GM21737 (cell line): ENCODE measurements around the gene AMMECR1.

Source experiments
- ATAC-seq: cut with Tn5 transposase; IDR thresholded peaks from one replicate; pipeline ENCODE4 v1.9.1; 2021; ENCODE audit warnings: mild to moderate bottlenecking, moderate library complexity; ENCODE audit not compliant: unreplicated experiment

Gene AMMECR1

DNA sequence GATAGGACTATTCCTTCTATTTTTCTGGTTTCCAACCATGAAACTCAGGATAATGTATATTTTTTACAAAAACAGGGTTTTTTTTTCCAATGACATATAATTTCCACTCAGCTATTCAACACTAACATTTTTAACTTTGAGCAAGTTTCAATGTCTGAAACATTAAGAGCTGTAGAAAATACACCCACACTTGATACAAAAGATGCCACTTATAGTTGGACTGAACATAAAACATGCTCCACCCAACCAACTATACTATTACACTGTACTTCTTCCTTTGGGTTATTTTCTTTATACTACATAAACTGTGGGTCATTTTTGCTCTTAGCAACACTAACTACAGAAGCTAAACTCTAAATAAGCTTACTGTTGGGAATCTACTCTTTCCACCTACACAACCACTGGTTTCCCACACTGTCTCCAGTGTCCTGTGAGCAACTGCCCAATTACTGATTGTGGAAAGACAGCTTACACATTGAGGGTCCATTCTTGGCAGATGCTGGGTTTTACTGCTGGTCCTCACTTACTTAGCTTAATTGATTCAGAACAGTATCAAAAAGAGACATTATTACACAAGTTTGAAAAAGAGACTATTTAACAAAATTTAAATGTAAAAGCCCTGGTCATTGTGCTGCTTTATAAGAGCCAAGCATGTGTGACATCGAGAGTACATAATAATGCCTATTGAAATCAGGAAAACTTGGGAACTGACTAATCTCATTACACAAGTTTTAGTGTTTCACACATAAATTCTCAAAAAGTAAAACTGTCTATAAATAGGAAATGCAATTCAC lies 6.3 kb downstream of the AMMECR1 start:
- ATAC-seq = no peak

DNA sequence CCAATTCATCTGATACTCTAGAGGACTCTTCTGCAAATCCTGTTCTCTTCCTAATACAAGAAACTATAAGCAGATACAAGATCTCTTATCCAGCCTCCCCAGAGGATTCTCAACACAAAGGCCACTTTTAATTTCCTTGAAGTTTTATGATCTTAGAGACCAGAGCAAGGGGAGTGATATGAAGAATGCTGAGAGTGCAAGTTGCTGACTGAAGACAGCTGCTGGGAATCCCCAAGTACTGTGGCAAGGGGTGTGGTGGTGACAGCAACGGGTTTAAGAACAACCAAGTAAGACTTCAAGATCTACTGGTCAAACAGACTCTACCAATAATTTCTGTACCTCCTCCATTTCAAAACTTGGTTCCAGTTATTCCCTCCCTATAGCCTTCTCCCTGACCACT lies 7.0 kb downstream of the AMMECR1 start:
- peak; percentile 69 for ATAC-seq

DNA sequence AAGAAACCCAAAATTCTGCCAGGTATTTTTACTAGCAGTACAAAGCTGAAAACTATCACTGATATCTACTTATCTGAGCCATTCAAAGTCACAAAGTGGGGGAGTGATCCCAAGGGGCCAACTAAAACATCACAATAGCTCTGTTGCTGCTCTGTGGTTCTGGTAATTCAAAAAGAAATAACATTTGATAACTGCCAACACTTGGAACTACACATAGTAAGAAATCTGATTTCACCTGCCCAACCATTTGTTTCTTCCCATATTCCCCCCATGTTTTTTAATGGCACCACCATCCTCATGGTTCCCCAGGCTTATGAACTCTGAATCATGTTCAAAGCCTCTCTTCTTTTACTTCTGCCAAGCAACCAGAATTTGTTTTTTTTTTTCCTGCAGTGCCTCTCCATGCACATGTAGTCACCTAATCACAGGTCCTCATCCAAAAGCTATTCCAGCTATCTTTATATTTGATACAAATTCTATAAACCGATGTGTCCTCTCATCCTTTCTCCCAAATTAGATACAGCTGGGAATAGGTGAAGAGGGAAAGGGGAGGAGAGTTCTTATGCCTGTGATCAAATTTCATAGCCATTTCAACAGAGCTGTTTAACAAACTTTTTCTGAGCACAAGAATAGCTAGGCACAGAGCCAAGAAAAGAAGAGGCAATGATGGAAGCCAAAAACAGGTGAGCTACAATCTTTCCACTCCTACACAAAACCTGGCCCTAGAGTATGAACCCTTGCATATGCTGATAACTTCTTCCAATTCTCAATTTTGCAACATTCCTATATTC lies 7.7 kb downstream of the AMMECR1 start:
- ATAC-seq = no peak

DNA sequence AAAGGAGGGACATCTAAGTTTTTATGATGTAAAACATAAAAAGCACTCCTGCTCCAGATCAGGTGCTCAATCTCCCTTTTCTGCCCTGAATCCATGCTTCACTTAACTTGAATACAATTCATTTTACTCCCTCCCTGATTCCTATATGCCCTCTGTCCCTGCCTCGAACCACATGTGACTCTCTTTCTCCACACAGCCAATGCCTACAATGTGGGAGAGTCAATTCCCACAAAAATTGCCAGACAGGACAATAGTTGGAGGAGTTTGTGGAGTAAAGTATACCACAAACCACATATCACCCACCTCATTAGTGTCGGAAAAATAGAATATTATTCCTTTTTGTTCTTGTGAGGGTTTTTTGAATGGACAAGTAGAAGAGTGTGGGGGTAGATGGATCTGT lies 9.7 kb downstream of the AMMECR1 start:
- ATAC-seq = no peak

DNA sequence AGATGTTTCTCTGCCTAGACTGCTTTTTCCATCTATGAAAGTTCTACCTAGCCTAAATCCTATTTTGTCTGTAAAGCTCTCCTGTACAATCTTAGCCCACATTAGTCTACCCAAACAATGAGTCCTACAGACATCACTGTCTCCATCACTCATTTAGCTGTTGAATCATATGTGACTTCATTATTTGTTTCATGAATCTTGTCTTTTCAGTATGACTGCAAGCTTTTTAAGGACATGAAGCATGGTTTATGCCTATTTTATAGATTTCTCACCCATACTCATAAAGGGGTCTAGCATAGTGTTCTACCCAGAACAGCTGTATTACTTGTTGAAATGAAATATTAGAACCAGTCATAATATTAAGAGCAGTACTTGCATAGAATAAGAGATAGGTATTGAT lies 13.0 kb downstream of the AMMECR1 start:
- no peak for ATAC-seq

DNA sequence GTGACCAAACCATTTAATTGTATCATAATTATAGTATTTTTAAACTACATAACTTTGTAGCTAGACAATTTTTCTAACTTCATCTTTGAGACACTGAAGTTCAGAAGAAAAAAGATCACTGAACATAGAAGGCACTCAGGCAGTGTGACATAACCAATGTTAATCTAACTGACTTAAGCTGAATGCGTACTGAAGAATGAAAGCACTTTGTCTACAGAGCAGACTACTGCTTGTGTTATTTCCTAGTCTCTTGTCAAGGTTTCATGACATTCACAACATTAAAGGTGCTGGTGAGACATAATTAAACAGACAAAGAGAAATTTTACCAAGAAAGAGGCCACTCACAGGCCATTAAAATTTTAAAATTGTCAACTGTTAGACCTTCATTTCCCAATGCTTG lies 13.5 kb downstream of the AMMECR1 start:
- no peak for ATAC-seq

DNA sequence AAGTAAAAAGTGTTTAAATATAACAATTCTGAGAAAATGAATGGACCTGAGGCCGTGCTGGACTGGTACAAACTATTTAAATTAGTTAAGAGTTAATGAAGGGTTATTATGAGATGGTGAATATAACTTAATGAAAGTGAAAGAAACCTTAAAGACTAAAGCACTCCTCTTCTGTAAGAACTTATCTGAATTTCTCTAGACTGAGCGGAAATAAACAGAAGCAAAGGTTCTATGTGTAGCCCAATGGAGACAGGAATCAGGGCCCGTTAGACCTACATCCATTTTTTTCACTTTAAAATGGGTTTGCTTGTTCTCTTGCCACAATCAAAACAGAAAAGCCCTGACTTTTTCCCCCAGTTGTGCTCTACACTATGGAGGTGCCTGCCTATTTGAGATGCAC lies 14.9 kb downstream of the AMMECR1 start:
- ATAC-seq = no peak

DNA sequence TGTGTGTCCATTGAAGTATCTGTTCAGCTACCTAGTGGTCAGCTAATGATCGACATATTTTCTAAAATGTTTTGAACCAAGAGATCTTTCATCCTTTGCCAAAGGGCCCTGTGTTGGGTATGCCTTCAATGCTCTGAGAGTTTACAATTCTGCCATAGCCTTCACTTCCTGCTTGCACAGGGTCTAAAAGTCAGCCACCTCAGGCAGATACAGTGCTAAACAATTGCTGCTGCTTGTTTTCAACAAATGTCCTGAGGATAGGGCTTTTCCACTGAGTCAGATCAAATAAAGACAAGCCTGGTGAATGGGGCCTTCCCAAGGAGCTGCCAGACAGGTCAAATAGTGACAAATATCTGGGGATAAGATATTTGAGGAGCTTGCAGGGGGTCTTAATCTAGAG lies 16.7 kb downstream of the AMMECR1 start:
- ATAC-seq = no peak

DNA sequence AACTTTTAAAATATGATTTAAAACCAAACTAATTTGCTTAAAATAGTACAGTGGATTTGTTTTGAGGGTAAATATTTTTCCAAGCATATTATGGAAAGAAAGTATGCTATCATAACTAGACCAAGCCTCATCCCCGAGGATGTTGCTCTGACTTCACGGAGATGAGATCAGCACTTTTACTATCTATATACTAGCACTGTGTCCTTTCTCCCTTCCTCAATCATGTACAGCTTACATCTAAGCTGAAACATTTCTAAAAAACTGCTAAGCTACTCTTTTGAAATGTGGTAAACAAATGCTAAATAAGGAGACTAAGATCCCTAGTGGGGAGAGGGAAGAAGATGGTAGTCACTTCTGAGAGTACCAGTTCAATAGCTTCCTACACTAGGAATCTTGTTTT lies 23.8 kb downstream of the AMMECR1 start:
- ATAC-seq = no peak

DNA sequence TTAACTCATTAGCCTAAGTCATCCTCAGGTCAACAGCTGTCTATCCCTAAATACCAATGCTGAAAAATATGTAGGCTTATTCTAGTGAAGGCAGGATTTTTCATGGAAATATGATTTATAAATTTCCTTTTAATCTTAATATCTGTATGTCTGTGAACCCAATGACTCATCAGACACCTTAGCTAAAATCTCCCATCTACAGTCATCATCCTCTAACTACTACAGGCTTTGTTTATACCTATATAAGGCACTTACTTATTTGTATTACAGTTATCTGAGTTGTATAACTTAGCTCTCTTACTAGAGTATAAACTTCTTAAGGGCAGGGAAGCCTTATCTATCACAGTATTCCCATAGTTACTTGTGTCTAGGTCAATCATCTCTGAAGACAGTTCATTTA lies 24.2 kb downstream of the AMMECR1 start:
- ATAC-seq = no peak

DNA sequence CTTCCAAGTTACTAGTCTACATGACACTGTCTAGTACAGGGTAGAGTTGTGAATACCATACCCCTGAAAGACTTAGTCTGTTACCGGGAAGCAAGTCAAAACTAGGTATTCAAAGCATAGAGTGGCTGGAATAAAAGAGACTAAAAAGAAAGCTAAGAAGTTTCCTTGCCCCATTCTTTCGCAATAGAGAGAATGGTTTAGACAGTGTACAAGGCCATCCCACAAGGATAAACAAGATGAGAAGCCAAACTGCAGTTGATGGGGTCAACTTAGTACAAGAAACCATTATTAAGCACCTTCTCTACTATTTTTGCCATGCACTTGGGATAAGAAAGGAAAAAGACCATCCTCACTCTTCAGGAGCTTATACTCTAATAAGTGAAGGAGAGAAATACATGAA lies 30.3 kb downstream of the AMMECR1 start:
- ATAC-seq = no peak

DNA sequence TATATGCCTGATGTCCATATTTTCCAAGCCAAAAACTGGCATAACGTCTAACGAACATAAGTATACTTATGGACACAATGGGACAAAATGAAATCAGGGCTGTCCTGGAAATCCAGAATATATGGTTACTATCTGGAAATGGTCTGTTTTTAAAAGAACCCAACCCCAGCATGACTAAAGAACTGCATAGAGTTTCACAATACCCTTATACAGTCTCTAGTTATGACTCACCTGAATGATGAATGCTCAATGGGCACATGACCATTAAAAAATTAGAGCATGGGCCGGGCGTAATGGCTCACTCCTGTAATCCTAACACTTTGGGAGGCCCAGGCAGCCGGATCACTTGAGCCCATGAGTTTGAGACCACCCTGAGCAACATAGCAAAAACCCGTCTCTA lies 31.8 kb downstream of the AMMECR1 start:
- no peak for ATAC-seq

DNA sequence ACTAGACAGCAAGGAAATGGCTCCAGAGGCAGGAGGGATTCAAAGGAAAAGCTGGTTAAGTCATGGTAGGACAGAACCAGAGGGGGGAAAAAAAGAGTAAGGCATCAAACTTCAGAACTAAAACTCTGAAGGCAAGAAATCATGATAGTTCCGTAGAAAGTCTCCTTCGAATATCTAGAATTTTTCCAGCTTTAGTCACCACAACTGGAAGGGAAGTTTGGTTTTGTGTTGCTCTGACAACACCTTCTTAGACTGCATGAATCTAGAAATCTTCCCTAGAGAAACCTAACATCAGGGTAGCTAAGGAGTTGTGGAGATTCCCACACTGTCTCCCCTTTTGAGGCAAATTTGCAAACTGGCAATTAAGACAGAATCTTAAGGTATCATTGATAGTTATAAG lies 33.7 kb downstream of the AMMECR1 start:
- ATAC-seq = no peak

DNA sequence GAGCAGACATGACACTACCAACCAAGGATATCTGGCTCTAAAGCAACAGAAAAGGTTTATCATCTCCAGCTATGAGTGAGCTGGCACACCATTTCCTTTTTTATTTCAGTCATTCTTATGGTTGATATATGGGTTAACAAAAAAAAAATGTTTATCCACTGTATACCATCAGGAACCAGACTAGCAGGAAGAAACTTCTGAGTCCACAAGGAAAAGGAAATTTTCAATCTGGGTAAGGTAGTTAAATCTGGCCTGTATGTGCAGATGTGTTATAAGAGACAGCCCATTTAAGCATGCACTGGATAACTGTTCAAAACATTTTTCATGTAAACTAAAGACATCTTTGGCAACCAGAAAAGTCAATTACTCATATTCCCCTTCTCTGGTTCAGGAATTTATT lies 35.0 kb downstream of the AMMECR1 start:
- ATAC-seq = no peak

DNA sequence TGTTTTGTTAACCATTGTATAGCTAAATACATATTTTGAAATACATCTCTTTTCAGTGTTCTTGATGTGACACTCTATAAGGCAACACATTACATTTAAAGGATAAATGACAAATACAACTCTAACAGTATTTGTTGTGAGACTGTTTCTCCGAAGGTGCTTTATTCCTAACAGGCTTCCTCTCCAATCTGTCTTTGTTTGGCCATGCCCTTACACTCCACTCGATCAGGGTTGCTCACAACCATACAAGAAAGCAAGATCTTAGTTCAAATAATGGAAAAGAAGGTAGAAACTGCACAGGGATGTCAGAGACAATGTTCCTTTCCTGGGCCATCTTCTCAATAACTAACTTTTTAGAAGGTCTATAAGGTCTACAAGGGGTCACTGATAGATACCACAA lies 36.5 kb downstream of the AMMECR1 start:
- no peak for ATAC-seq

DNA sequence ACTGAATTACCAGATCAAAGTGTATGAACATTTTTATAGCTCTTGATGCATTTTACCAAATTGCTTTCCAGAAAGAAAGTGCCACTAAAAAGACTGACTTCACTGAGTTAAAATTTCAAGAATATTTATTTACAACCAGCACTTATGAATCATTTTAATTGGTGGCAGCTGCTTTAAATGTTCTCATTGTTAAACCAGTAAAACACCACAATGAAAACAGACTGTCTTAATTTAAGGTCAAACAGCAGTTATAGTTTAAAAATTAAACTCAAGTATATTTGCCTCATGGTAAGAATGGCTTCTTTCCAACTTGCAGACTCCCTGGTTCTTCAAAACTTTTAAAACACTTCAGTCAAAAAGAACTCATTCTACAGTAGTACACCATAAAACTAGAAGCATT lies 36.9 kb downstream of the AMMECR1 start:
- no peak for ATAC-seq

DNA sequence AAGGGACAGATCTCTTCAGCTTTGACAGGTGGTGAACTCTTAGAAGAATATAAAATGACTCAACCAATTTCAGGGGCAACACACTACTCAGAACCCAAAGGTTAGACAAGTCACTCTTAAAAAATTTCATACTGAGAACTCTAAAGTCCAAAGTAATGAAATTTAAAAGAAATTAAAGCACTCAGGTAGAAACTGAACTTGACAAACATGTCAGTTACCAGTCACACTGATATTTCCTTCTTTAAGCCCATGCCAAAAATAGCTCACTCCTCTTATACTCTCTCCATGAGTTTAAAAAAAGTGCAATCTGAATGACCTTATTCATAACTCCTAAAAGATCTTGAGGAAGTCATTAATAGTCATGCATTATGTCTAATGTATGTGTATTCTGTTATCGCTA lies 40.3 kb downstream of the AMMECR1 start:
- ATAC-seq = no peak

DNA sequence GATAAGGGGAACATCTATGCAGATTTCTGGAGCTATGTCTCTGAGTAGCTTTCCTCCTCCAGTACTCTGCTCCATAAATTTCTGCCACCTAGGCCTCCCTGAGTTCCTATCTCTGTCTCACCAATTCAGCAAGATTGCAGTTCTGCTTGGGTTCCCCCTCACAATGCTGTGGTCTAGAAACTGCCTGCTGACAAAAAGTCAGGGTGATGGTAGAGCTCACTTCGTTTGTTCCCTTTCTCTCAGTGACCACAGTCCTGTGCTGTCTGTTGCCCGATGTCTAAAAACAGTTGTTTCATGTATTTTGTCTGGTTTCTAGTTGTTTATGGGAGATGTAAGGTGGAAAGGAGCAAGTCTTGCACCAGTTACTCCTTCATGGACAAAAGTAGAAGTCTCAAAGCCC lies 41.1 kb downstream of the AMMECR1 start:
- peak; percentile 92 for ATAC-seq

DNA sequence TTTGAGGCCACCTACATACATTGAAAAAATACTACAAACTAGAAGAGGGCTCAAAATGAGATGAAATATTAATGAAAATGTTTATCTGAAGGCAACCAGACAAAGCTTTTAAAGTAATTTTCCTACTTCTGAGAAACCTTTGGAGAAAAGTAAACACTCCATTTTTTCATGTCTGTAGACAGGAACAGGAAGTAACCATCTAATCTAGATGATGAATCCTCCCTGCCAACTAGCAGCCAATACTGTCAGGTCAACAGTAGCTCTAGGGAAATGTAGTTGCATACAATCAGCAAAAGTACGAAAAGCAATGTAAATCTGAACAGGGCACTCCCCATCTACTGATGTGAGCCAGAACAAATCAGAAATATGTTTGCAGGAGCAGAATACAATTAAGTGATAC lies 49.0 kb downstream of the AMMECR1 start:
- no peak for ATAC-seq

DNA sequence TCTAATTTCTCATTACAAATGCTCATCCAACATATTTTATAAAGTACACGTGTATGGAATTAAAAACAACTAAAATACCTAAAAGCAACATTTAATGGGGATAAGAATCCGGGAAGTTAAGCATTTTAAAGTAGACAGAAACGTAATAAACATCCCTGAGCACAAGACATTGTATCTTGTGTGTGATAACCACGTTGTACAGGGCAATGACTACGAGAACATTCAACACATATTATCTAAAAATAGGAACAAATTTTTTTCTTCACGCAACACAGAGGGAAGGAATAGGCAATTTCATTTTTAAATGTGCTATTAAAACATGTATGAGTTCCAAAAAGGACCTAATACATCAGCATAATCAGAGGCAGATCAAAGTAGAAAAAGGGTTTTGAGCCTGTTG lies 49.5 kb downstream of the AMMECR1 start:
- no peak for ATAC-seq

DNA sequence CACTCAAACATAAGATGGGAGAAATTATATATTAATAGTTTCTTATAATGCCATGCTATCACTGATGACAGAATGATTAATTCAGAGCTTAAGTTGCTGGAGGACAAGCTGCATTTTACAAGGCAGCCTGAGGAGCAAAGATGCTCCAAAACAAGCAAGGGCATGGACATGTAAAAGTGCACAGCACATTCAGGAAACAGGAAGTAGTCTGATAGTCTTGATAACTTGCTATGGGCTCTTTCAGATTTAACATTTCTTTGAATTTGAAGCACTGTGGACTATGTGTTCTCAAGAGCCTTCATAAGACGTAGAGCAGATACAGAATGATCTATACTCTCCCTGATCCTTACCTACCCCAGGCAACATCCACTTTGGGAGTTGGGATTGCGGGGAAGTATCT lies 50.0 kb downstream of the AMMECR1 start:
- ATAC-seq = no peak

DNA sequence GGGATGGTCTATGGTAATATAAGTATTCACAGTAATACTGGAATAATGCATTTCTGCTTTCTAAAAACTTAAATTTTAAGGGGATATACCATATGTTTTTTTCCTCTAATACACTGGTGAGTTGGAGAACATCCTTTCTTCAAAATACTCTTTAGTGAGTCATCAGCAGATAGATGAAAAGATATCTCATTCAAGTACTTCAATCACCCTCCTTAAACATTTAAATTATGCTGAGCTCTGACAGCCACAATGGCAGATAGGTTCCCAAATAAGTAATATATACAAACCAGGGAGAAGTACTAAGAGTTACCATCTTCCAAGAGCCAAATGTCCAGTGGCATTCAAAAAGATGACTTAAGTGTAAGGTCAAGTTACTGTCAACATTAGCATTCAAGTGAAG lies 52.2 kb downstream of the AMMECR1 start:
- ATAC-seq = no peak

DNA sequence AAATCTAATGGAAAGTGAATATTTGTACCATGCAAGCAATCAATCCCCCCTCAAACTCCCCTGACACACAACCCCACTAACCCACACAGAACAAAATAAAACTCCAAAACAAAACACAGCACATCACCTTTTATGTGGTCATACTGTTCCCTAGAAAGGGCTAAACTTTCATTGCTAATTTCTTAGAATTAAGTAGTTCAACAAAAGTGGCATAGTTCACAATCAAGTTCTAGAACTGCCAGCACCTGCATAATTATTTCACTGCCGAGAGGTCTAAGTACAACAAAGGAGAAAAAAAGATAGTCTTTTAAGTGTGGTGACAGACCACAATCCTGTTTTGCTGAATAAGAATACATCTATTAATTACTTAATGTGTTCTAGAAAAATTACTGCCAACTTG lies 58.8 kb downstream of the AMMECR1 start:
- no peak for ATAC-seq
